Upper lobe of left lung (tissue), 4 donors: ENCODE measurements around the gene TWIST1.

ENCODE experiments used
- POLR2A ChIP-seq, 4 donors: fragments of 450-650 bp; IDR thresholded peaks; one replicate each; pipeline ENCODE4 v1.5.1; 2016 to 2017; ENCODE audit warnings: antibody characterized with exemption in 4 of 4, mild to moderate bottlenecking in 2 of 4
- TF ChIP-seq, protein P1 (sequence below), 6 experiments: fragments of 450-650 bp in 4 of 6; fragments of 200-600 bp in 2 of 6; sonication (generic) in 2 of 6; IDR thresholded peaks; one replicate each; pipeline ENCODE4 v1.5.1; 2016 to 2019; ENCODE audit warnings: antibody characterized with exemption in 6 of 6

DNA sequence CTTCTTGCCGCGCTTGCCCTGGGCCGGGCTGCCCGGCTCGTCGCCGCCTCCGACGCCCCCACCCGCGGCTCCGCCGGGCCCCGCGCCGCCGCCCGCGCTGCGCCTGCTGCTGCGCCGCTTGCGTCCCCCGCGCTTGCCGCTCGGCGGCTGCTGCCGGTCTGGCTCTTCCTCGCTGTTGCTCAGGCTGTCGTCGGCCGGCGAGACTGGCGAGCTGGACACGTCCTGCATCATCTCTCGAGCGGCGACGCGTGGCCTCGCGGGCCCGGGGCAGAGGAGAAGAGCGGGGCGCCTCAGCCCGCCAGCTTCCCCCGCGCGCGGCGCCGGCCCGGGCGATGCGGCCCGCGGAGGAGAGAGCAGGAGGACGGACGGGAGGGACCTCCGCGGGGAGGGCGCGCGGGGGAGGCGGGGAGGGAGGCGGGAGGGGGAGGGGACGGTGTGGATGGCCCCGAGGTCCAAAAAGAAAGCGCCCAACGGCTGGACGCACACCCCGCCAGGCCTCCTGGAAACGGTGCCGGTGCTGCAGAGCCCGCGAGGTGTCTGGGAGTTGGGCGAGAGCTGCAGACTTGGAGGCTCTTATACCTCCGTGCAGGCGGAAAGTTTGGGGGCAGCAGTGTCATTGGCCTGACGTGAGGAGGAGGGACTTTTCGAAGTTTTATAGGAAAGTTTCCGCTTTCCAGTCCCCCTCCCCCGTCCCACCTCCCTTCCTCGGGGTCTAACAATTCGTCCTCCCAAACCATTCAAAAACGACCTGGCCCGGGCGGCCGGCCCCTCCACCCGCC lies at the start of gene TWIST1:
- TF ChIP-seq, protein P1, sequence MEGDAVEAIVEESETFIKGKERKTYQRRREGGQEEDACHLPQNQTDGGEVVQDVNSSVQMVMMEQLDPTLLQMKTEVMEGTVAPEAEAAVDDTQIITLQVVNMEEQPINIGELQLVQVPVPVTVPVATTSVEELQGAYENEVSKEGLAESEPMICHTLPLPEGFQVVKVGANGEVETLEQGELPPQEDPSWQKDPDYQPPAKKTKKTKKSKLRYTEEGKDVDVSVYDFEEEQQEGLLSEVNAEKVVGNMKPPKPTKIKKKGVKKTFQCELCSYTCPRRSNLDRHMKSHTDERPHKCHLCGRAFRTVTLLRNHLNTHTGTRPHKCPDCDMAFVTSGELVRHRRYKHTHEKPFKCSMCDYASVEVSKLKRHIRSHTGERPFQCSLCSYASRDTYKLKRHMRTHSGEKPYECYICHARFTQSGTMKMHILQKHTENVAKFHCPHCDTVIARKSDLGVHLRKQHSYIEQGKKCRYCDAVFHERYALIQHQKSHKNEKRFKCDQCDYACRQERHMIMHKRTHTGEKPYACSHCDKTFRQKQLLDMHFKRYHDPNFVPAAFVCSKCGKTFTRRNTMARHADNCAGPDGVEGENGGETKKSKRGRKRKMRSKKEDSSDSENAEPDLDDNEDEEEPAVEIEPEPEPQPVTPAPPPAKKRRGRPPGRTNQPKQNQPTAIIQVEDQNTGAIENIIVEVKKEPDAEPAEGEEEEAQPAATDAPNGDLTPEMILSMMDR (IDR thresholded peaks at IDR 0.05), result no peak
- no peak for TF ChIP-seq POLR2A (IDR thresholded peaks at IDR 0.05)
